GM12878 (cell line): ENCODE results near the gene LHX2. TPM values are rescaled to one million over a fixed set of nuclear protein-coding genes. Genes with fewer than 3 reads are reported as not detected.

Experiments
- ATAC-seq: fragments of 200-7000 bp; cut with Tn5 transposase; 3 replicates; pipeline ENCODE4 v1.9.1; 2020; ENCODE audit warnings: mild to moderate bottlenecking, moderate library complexity
- BruUV-seq: library from RNA; stranded (reverse); fragments of 400-500 nt; replicated peaks from 2 replicates; lab custom pipeline; 2021; lab: Mats Ljungman, UMichigan
- CTCF ChIA-PET: fragments of 300-600 bp; sonication (Branson Sonifier 250); formaldehyde crosslinking; extraction: SDS; loops from one replicate; lab custom pipeline; 2021; ENCODE audit warnings: inconsistent platforms; lab: Yijun Ruan, JAX
- POLR2A ChIA-PET: fragments of 350-600 bp; formaldehyde crosslinking; extraction: SDS; loops from one replicate; lab custom pipeline; 2021; ENCODE audit warnings: inconsistent platforms; lab: Charles Lee
- RAD21 ChIA-PET: fragments of 300-600 bp; sonication (Branson Sonifier 250); formaldehyde crosslinking; loops from one replicate; lab custom pipeline; 2023; ENCODE audit warnings: antibody characterized with exemption; ENCODE audit not compliant: unreplicated experiment; lab: Charles Lee
- SMC1A ChIA-PET: fragments of 300-600 bp; sonication (Branson Sonifier 250); formaldehyde crosslinking; loops from one replicate; lab custom pipeline; 2023; ENCODE audit not compliant: unreplicated experiment, uncharacterized antibody; lab: Charles Lee
- DNase-seq: peaks from one replicate; pipeline ENCODE4 v3.0.0-alpha.2; 2011; ENCODE audit warnings: low read depth, low spot score
- FAIRE-seq: peaks from 3 replicates; lab custom pipeline; 2011; peaks lifted over from hg19 to GRCh38; lab: Jason Lieb, UNC
- H2AFZ ChIP-seq: 2 replicates; pipeline ENCODE4 v1.6.0; 2011; ENCODE audit warnings: low read depth, low read length, control low read depth; ENCODE audit not compliant: control insufficient read depth
- H3K27ac ChIP-seq: 2 replicates; pipeline ENCODE4 v1.5.1; 2011; ENCODE audit warnings: control low read depth; ENCODE audit not compliant: control insufficient read depth, insufficient read depth
- H3K27me3 ChIP-seq, 2 experiments: replicated peaks in 1 of 2; 2 replicates each; pipeline versions ENCODE4 v1.6.0 to v1.6.1; 2011; ENCODE audit warnings: low read length in 1 of 2; ENCODE audit not compliant: control insufficient read depth in 2 of 2, insufficient read depth in 2 of 2
- H3K36me3 ChIP-seq, 2 experiments: 2 replicates each; pipeline ENCODE4 v1.5.1; 2011; ENCODE audit warnings: low read length in 1 of 2; ENCODE audit not compliant: control insufficient read depth in 2 of 2, insufficient read depth in 2 of 2
- H3K4me1 ChIP-seq: 2 replicates; pipeline ENCODE4 v1.6.1; 2011; ENCODE audit warnings: mild to moderate bottlenecking, low read length, moderate library complexity, mixed read lengths; ENCODE audit not compliant: control insufficient read depth, insufficient read depth
- H3K4me2 ChIP-seq: 2 replicates; pipeline ENCODE4 v1.6.0; 2011; ENCODE audit warnings: control low read depth; ENCODE audit not compliant: control insufficient read depth, insufficient read depth
- H3K4me3 ChIP-seq: fragments of 200-600 bp; sonication (generic); 2 replicates; pipeline ENCODE4 v1.5.1; 2016
- H3K79me2 ChIP-seq: 2 replicates; pipeline ENCODE4 v1.6.0; 2011; ENCODE audit warnings: low read length; ENCODE audit not compliant: control insufficient read depth, insufficient read depth
- H3K9ac ChIP-seq: 2 replicates; pipeline ENCODE4 v1.8.0; 2011; ENCODE audit warnings: low read length, control low read depth, mixed read lengths; ENCODE audit not compliant: control insufficient read depth, insufficient read depth
- H3K9me3 ChIP-seq: replicated peaks from 3 replicates; pipeline ENCODE4 v1.5.1; 2011; ENCODE audit warnings: mild to moderate bottlenecking, low read length; ENCODE audit not compliant: control insufficient read depth, insufficient read depth
- H4K20me1 ChIP-seq: 2 replicates; pipeline ENCODE4 v1.6.0; 2011; ENCODE audit not compliant: control insufficient read depth, insufficient read depth
- CBFB ChIP-seq: IDR thresholded peaks from 2 replicates; pipeline ENCODE4 v1.6.1; 2016; ENCODE audit warnings: antibody characterized with exemption, low read depth
- CHD1 ChIP-seq: IDR thresholded peaks from 2 replicates; pipeline ENCODE4 v1.6.1; 2012; ENCODE audit warnings: low read depth, low read length, improper control_type of control experiment
- CREB1 ChIP-seq: IDR thresholded peaks from 2 replicates; pipeline ENCODE4 v1.6.1; 2012; ENCODE audit warnings: low read depth, mild to moderate bottlenecking, inconsistent platforms
- IRF4 ChIP-seq: IDR thresholded peaks from 2 replicates; pipeline ENCODE4 v1.6.1; 2011; ENCODE audit warnings: low read depth, low read length
- NFIC ChIP-seq: IDR thresholded peaks from 2 replicates; pipeline ENCODE4 v1.6.1; 2012; ENCODE audit warnings: low read depth, mild to moderate bottlenecking, inconsistent platforms, low read length, moderate library complexity
- PAX5 ChIP-seq: IDR thresholded peaks from 2 replicates; pipeline ENCODE4 v1.6.1; 2011; ENCODE audit warnings: low read depth, low read length, borderline replicate concordance
- POLR2A ChIP-seq: IDR thresholded peaks from 2 replicates; pipeline ENCODE4 v1.6.1; 2011; ENCODE audit warnings: low read depth, mild to moderate bottlenecking, low read length
- RAD21 ChIP-seq: IDR thresholded peaks from 2 replicates; pipeline ENCODE4 v1.6.1; 2011; ENCODE audit warnings: mild to moderate bottlenecking, low read depth, low read length, moderate library complexity; ENCODE audit not compliant: insufficient read depth
- WRNIP1 ChIP-seq: IDR thresholded peaks from 2 replicates; pipeline ENCODE4 v1.6.1; 2011; ENCODE audit warnings: low read depth, low read length, improper control_type of control experiment, borderline replicate concordance
- ZSCAN29 ChIP-seq: fragments of 450-650 bp; IDR thresholded peaks from 2 replicates; pipeline ENCODE4 v1.6.1; 2017; ENCODE audit warnings: mild to moderate bottlenecking, moderate library complexity
- WGBS: methylation state at CpG from one replicate; pipeline ENCODE4 v1.1.6; 2016; ENCODE audit warnings: low lambda C conversion rate; ENCODE audit not compliant: insufficient replicate concordance, insufficient coverage; ENCODE audit errors: missing lambda C conversion rate; 5-methylcytosine and 5-hydroxymethylcytosine counted together
- in situ Hi-C: fragments of 300-500 bp; cut with MboI; formaldehyde crosslinking; loops from 9 replicates; pipeline ENCODE4 v1.14.3; 2018; ENCODE audit warnings: mixed read lengths
- intact Hi-C: fragments of 100-400 bp; cut with micrococcal nuclease; formaldehyde crosslinking; loops from one replicate; pipeline ENCODE4 v1.14.2; 2022; ENCODE audit not compliant: unreplicated experiment
- polyA plus RNA-seq, 11 experiments: library from polyadenylated mRNA; depleted of rRNA in 4 of 11; unstranded in 6 of 11; stranded (reverse) in 5 of 11; fragments of >200 nt; fragmentation: Nextera tagmentation in 4 of 11; fragmentation: Illumina TruSeq in 1 of 11; extraction: Ambion mirVana in 4 of 11; extraction: Trizol in 1 of 11; gene quantifications; 1 replicate in 1 of 11; 2 replicates in 10 of 11; pipeline versions ENCODE4 v1.2.1 to v1.2.3, GENCODE V29; 2011 to 2016; ENCODE audit warnings: inconsistent platforms in 2 of 11, missing spikeins in 2 of 11, low read depth in 1 of 11
- total RNA-seq, 4 experiments: library from RNA; depleted of rRNA in 3 of 4; stranded (reverse); fragments of >200 nt in 3 of 4; fragmentation: Illumina TruSeq in 1 of 4; extraction: Trizol in 1 of 4; gene quantifications; 2 replicates each; pipeline versions ENCODE4 v1.2.1 to v1.2.3, GENCODE V29; 2013 to 2021
- TF ChIP-seq, protein P1 (sequence below): IDR thresholded peaks from 2 replicates; pipeline ENCODE4 v1.6.1; 2012; ENCODE audit warnings: improper control_type of control experiment, low read depth, low read length; ENCODE audit not compliant: insufficient replicate concordance
- TF ChIP-seq, protein P2 (sequence below): fragments of 150-350 bp; IDR thresholded peaks from 2 replicates; pipeline ENCODE4 v1.6.1; 2014; ENCODE audit warnings: mild to moderate bottlenecking, low read depth, low read length
- TF ChIP-seq, protein P3 (sequence below): IDR thresholded peaks from 2 replicates; pipeline ENCODE4 v1.6.1; 2011; ENCODE audit warnings: mild to moderate bottlenecking, low read depth, low read length, moderate library complexity; ENCODE audit not compliant: insufficient replicate concordance

The LHX2 gene
- total and polyA plus RNA-seq, 10 of the 15 experiments (the other 5 are each of a cell fraction or from before 2014, with no cell fraction given) = 0.82 to 69.8 (median 5.3) TPM

DNA sequence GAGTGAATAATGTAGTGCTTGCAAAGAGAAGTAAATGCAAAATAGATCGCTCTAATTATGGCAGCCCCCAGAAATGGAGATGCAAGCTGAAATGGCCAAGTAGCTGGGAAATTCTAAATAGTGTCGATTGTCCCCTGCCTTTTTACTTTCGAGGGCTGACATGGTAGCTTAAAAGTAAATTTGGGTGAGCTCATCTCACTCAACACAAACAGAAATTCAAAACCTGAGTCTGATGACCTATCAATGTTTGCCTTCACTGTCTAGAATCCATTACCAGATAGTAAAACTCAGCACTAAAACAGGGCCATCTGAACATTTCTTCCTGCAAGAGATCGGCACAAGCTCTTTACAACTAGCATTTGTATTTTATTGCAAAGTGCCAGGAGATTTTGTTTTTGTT, 7.0 kb upstream of the LHX2 start:
- POLR2A ChIA-PET = interaction anchor here (0.6 to 3.1 kb wide), 7 partner anchors 7 to 149 kb away, joined by 3 to 19 read pairs (median 4); no protein-coding TSS in a partner anchor
- H3K4me2 ChIP-seq = no peak overlapping the region
- BruUV-seq = no TSS peak
- H3K9ac ChIP-seq = no peak overlapping the region
- no peak overlapping the region for H3K4me3 ChIP-seq
- CTCF ChIA-PET = interaction anchor here (0.8 to 3.6 kb wide), 6 partner anchors 8 to 318 kb away, joined by 3 to 45 read pairs (median 4); no protein-coding TSS in a partner anchor
- ATAC-seq = no peak
- peaks cover 2% of the 10 kb centered on the region; the same call in 1 of the 2 replicates for H4K20me1 ChIP-seq
- no peaks in the 10 kb centered on the region for H3K9me3 ChIP-seq
- TF ChIP-seq NFIC (no peak), POLR2A (no peak), PAX5 (no peak), IRF4 (no peak), WRNIP1 (no peak), CREB1 (no peak), CBFB (no peak), RAD21 (no peak), CHD1 (no peak), ZSCAN29 (no peak)
- TF ChIP-seq, protein P1, sequence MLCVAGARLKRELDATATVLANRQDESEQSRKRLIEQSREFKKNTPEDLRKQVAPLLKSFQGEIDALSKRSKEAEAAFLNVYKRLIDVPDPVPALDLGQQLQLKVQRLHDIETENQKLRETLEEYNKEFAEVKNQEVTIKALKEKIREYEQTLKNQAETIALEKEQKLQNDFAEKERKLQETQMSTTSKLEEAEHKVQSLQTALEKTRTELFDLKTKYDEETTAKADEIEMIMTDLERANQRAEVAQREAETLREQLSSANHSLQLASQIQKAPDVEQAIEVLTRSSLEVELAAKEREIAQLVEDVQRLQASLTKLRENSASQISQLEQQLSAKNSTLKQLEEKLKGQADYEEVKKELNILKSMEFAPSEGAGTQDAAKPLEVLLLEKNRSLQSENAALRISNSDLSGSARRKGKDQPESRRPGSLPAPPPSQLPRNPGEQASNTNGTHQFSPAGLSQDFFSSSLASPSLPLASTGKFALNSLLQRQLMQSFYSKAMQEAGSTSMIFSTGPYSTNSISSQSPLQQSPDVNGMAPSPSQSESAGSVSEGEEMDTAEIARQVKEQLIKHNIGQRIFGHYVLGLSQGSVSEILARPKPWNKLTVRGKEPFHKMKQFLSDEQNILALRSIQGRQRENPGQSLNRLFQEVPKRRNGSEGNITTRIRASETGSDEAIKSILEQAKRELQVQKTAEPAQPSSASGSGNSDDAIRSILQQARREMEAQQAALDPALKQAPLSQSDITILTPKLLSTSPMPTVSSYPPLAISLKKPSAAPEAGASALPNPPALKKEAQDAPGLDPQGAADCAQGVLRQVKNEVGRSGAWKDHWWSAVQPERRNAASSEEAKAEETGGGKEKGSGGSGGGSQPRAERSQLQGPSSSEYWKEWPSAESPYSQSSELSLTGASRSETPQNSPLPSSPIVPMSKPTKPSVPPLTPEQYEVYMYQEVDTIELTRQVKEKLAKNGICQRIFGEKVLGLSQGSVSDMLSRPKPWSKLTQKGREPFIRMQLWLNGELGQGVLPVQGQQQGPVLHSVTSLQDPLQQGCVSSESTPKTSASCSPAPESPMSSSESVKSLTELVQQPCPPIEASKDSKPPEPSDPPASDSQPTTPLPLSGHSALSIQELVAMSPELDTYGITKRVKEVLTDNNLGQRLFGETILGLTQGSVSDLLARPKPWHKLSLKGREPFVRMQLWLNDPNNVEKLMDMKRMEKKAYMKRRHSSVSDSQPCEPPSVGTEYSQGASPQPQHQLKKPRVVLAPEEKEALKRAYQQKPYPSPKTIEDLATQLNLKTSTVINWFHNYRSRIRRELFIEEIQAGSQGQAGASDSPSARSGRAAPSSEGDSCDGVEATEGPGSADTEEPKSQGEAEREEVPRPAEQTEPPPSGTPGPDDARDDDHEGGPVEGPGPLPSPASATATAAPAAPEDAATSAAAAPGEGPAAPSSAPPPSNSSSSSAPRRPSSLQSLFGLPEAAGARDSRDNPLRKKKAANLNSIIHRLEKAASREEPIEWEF = no peak
- TF ChIP-seq, protein P2, sequence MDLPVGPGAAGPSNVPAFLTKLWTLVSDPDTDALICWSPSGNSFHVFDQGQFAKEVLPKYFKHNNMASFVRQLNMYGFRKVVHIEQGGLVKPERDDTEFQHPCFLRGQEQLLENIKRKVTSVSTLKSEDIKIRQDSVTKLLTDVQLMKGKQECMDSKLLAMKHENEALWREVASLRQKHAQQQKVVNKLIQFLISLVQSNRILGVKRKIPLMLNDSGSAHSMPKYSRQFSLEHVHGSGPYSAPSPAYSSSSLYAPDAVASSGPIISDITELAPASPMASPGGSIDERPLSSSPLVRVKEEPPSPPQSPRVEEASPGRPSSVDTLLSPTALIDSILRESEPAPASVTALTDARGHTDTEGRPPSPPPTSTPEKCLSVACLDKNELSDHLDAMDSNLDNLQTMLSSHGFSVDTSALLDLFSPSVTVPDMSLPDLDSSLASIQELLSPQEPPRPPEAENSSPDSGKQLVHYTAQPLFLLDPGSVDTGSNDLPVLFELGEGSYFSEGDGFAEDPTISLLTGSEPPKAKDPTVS = no peak
- TF ChIP-seq, protein P3, sequence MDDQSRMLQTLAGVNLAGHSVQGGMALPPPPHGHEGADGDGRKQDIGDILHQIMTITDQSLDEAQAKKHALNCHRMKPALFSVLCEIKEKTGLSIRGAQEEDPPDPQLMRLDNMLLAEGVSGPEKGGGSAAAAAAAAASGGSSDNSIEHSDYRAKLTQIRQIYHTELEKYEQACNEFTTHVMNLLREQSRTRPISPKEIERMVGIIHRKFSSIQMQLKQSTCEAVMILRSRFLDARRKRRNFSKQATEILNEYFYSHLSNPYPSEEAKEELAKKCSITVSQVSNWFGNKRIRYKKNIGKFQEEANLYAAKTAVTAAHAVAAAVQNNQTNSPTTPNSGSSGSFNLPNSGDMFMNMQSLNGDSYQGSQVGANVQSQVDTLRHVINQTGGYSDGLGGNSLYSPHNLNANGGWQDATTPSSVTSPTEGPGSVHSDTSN = no peak
- TF ChIP-seq, all 136 proteins: peak for 0
- WGBS = 49% methylated on average over 4 of the region's 4 CpGs
- Histone ChIP-seq H2AFZ (no peak overlapping the region), H3K36me3 (no peaks in the 10 kb centered on the region), H3K79me2 (no peaks in the 10 kb centered on the region), H3K27me3 (peaks cover 0 to 58% of the 10 kb centered on the region in 2 experiments; a peak in 3 of 4 replicates), H3K27ac (no peak overlapping the region), H3K4me1 (peaks cover 13% of the 10 kb centered on the region)
- ChIA-PET RAD21 (interaction anchor here (0.8 to 7.4 kb wide), 14 partner anchors 7 to 389 kb away, joined by 3 to 52 read pairs (median 6); no protein-coding TSS in a partner anchor), SMC1A (interaction anchor here (0.7 to 7.6 kb wide), 20 partner anchors 8 to 466 kb away, joined by 3 to 55 read pairs (median 4); no protein-coding TSS in a partner anchor)
- in situ Hi-C loops (no loop called here), intact Hi-C loops (loop anchor here (5.0 kb wide), 1 partner anchor 367 kb away; no protein-coding TSS in a partner anchor)
- no peak for FAIRE-seq
- DNase-seq = no peak
